NCI-H146 treated with DMSO at 0.1 percent for 48 hours (cell line): ENCODE data around the gene LILRB3.
"Not testable (repeated sequence)": the region's sequence is repeated elsewhere in the genome, so short reads cannot be mapped to it uniquely, and the experiment has no call there.

Source experiments
- DNase-seq: peaks from one replicate; lab custom pipeline; 2025; ENCODE audit not compliant: unreplicated experiment; lab: John Stamatoyannopoulos, UW

The LILRB3 gene

GRCh38 chr19:54211235-54211634 lies 11.6 kb downstream of the LILRB3 start:
- DNase-seq, result no peak

DNA sequence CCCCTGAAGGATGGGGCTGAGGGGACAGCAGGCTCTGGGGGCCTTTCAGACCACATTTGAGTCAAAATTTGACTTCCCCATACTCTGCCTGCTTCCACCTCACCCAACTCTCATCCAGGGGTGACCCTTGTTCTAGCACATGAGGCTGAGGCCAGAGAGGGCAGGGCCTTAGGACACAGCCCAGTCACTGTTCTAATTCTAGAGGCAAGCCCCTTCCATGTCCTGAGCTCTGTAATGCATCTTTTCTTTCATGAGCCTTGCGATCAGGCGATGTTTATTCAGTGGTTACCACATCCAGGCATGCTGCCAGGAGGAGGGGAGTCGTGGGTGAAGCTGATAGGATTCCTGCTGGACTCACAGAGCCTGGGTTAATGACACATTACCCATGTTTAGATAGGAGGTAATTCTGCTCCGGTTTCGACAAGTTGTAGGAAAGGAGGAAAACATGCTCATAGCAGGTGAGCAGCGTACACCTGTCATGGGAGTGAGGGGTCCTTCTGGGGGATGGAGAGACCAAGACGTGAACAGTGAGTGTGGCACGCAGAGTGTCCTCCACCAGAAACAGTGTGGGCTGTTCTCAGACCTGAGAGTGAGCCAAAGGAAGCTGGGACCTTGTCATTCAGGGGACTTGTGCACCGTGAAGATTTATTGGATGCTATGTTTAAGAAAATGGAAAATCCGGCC lies 12.9 kb downstream of the LILRB3 start:
- peak; percentile 83 for DNase-seq

DNA sequence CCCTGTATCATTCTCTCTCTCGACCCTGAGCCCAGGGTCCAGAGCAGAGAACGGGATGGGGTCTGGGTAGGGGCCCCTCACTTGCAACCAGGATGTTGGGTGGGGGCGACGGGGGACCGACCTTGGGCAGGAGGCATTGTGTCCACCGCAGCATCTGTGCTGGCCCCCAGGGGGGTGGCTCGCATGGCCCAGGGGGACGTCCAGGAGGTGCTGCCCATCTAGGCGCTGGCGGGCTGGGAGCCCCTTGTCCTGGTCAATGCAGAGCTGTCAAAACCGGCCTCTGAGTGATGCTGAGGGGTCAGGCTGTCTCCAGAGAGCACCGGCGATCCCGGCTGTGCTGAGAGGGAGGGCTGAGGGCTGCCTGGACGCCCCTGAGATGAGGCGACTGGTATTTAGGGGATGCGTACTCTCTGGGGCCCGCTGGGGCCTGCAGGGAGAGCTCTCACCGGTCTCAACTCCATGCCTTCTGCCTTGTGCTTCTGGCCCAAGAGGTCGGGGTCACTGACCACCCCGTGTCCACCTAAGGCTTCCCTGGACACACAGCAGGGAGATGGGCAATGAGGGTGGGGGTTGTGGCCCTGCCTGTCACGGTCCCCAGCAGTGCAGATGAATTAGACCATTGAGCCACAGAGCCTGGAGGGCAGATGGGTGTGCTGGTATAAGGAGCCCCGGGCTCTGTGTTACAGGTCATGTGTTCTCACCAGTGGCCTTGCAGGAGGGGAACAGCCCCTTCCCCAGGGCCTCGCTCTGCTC lies 13.6 kb downstream of the LILRB3 start:
- DNase-seq, result no peak

DNA sequence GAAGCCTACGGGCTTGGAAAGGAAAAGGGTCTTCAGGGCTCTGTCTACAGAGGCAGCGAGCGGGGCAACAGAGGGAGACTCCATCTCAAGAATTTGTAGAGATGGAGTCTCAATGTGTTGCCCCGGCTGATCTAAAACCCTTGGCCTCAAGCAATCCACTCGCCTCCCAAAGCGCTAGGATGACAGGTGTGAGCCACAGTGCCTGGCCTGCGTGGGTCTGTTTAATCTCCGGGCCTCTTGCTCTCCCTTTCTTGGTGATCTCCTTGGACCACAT lies 14.1 kb downstream of the LILRB3 start:
- DNase-seq, result no peak

GRCh38 chr19:54207983-54208783 lies 14.6 kb downstream of the LILRB3 start:
- DNase-seq, result no peak

- DNase-seq, result no peak
Measured at GRCh38 chr19:54207676-54207982, 15.2 kb downstream of the LILRB3 start.

DNA sequence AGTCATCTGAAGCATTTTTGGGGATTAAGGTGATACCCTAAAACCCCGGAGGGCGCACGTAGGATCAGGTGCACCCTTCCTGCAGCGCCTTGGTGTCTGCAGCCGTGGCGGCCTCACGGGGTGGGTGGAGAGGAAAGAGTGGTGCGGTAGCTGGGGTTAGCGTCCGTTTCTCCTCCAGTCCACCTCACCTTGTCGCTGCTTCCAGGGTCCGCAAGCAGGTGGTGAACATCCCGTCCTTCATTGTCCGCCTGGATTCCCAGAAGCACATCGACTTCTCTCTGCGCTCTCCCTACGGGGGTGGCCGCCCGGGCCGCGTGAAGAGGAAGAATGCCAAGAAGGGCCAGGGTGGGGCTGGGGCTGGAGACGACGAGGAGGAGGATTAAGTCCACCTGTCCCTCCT lies 15.6 kb downstream of the LILRB3 start:
- DNase-seq, result not testable (repeated sequence)

GRCh38 chr19:54206831-54207177 lies 16.0 kb downstream of the LILRB3 start:
- DNase-seq, result no peak

DNA sequence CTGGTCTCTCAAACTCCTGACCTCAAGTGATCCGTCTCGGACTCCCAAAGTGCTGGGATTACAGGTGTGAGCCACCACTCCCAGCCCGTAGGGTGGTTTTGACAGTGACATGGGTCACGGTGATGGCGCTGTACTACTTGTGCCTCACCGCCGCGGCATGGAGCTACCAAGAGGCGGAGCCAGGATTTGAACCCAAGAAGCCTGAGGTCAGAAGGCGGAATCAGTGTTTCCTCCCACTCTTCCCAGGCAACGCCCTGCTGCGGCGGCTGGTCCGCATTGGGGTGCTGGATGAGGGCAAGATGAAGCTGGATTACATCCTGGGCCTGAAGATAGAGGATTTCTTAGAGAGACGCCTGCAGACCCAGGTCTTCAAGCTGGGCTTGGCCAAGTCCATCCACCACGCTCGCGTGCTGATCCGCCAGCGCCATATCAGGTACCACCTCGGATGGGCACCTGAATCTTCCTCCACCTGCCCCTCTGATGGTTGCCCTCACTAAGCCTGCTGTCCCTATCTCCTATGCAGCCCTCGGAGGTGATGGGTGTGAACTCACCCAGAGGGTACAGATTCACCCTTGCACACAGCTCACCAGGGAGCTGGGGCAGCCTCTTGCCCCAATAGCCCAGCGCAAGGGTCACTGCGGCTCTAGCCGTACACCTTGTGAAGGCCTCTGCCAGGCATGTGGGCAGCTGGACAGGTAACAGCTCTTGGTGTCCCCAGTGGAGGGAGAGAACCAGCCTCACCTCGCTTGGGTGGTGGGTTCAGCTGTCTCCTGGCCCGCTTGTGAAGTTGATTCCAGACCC lies 16.6 kb downstream of the LILRB3 start:
- DNase-seq, result no peak

DNA sequence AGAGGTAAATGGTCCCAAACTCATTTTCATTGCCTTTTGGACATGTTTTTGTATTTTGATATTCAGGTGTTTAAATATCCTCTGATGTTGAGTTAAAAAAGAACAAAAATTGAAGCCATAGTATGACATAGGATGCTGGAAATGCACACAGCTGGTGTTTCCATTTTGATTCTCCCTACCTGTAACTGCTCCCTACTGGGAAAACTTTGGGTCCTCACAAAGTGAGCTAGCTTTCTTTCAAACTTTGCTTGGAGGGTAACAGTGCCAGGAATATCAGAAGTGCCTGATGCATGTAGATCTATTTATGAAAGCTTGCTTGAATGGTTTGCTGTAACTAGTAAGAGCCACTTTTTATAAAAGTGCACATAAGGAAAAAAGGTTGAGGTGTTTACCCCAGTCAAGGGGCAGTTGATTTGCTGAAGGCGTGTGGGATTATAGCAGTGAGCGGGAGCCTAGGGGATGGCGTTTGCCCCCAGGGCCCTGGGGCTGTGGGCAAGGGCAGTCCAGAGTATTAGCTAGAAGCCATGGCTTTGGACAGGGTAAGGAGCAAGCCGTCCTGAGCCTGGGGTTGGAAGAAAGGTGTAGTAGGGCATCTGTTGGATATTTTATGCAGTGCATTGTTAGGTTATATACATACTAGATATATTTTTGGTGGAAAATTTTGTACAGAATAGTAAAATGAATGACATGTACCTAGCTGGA lies 17.9 kb downstream of the LILRB3 start:
- DNase-seq, result no peak

- no peak for DNase-seq
Measured at GRCh38 chr19:54203151-54203611, 19.6 kb downstream of the LILRB3 start.

DNA sequence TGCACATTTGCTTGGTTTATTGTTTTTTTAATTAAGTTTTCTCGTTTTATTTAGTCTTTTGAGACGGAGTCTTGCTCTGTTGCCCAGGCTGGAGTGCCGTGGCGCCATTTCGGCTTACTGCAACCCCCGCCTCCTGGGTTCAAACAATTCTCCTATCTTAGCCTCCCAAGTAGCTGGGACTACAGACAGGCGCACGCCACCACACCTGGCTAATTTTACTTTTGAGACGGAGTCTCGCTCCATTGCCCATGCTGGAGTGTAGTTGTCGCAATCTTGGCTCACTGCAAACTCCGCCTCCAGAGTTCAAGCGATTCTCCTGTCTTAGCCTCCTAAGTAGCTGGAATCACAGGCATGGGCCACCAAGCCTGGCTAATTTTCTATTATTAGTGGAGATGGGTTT lies 20.8 kb downstream of the LILRB3 start:
- DNase-seq, result no peak

DNA sequence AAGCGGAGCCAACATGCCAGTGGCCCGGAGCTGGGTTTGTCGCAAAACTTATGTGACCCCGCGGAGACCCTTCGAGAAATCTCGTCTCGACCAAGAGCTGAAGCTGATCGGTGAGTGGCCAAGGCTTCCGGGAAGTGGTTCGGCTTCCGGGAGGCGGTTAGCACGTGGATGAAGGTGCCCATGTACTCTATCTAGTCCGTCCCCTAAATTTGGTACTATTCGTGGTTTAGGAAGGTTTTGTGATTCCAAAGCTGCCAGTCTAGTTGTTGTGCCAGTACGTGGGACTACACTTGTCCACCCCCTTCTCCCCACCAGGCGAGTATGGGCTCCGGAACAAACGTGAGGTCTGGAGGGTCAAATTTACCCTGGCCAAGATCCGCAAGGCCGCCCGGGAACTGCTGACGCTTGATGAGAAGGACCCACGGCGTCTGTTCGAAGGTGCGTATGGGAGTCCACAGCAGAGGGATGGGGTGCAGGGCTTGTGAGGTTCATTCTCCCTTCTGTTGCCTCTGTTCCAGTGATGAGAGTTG lies 21.6 kb downstream of the LILRB3 start:
- DNase-seq, result no peak

- DNase-seq, result no peak
Measured at GRCh38 chr19:54199401-54199800, 23.4 kb downstream of the LILRB3 start.

DNA sequence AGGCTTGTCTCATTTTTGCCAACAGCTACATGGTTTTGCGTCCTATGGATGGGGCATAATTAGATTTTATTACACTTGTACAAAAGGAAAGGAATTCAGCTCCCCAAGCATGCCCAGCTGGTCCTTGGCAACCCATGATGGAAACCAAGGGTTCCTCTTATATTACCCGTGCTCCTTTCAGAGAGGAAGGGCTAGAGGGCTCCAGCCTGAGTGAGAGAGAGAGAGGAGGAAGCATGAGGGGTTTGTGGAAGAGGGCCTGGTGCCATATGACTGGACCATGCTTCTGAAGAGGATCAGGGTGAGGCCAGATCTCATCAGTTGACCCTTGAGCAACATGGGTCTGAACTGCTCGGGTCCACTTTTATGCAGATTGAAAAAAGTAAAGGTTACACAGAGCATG lies 25.7 kb downstream of the LILRB3 start:
- no peak for DNase-seq

DNA sequence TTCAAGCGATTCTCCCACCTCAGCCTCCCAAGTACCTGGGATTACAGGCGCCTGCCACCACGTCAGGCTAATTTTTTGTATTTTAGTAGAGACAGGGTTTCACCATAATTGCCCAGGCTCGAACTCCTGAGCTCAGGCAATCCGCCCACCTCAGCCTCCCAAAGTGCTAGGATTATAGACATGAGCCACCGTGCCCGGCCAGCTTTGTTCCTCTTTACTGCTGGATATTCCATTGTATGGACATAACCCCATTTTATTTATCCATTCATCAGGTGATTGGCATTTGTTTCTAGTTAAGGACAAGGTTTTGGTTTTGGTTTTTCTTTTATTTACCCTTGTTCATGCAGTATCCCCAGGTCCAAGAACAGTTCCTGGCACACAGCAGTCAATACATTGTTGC lies 26.3 kb downstream of the LILRB3 start:
- DNase-seq, result no peak

- DNase-seq, result not testable (repeated sequence)
Measured at GRCh38 chr19:54194463-54194862, 28.3 kb downstream of the LILRB3 start.

DNA sequence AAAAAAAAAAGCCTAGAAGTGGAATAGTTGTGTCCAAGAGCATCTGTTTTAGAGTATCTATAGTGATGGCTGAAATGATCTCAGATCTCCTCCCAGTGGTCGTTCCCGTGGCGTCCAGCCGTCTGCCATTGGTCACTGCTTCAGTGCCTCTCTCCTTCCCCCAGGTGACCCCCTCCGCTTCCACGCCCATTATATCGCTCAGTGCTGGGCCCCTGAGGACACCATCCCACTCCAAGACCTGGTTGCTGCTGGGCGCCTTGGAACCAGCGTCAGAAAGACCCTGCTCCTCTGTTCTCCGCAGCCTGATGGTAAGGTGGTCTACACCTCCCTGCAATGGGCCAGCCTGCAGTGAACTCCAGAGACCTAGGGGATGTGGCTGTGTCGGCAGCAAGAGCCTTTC lies 29.8 kb downstream of the LILRB3 start:
- no peak for DNase-seq

DNA sequence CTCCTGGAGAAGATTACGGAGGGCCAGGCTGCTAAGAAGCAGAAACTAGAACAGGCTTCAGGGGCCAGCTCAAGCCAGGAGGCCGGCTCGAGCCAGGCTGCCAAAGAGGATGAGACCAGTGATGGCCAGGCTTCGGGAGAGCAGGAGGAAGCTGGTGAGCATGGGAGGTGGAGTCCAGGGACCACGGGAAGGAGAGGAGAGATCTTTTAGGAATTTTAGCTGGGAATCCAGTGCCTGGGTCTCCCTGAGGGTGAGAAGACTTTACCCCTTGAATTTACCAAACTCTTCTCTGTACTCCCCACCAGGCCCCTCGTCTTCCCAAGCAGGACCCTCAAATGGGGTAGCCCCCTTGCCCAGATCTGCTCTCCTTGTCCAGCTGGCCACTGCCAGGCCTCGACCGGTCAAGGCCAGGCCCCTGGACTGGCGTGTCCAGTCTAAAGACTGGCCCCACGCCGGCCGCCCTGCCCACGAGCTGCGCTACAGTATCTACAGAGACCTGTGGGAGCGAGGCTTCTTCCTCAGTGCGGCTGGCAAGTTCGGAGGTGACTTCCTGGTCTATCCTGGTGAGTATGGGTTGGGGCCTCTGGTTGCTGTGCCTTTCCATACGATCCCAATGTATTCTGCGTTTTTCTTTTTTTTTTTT lies 30.9 kb downstream of the LILRB3 start:
- no peak for DNase-seq
